ENCODE data around the gene LMBRD2. TPM values are rescaled to one million over a fixed set of nuclear protein-coding genes. Genes with fewer than 3 reads are reported as not detected.

LMBRD2 gene
- total RNA-seq, 1 donor from 2014 or later, result 6.4 TPM

DNA sequence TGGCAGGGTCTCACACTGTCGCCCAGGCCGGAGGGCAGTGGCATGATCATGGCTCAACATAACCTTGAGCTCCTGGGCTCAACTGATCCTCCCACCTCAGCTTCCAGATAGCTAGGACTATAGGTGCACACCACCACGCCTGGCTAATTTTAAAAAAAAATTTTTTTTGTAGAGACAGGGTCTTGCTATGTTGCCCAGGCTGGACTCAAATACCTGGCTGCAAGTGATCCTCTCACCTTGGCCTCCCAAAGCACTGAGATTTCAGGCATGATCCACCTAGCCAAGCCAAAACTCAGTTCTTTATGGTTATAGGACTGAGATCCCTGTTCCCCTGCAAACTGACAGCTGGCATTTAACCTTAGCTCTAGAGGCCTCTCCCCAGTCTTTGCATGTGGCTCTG lies 5.3 kb downstream of the LMBRD2 start:
- Mint-ChIP-seq H3K9me3 (ENCODE audit: unreplicated experiment) (no peaks in the 10 kb centered on the region), H3K27me3 (ENCODE audit: low read depth, unreplicated experiment) (no peaks in the 10 kb centered on the region), H3K36me3 (ENCODE audit: low read depth, unreplicated experiment) (no peaks in the 10 kb centered on the region), H3K27ac (ENCODE audit: unreplicated experiment) (no peak overlapping the region), H3K4me3 (ENCODE audit: unreplicated experiment) (no peak overlapping the region), H3K4me1 (ENCODE audit: low read depth, unreplicated experiment) (peaks cover 4% of the 10 kb centered on the region)
- no peak for DNase-seq (ENCODE audit: low read depth)
- H3K9ac ChIP-seq (ENCODE audit: low read length), result no peak overlapping the region
- no peaks in the 10 kb centered on the region for H3K9me3 ChIP-seq (ENCODE audit: insufficient read depth, low read depth, low read length)
- H3K4me2 ChIP-seq (ENCODE audit: low read length), result no peak overlapping the region
- H4K20me1 ChIP-seq (ENCODE audit: insufficient read depth, low read length), result no peaks in the 10 kb centered on the region
- H3K36me3 ChIP-seq (ENCODE audit: insufficient read depth, low read length), result peaks cover 2% of the 10 kb centered on the region
- peaks cover 5% of the 10 kb centered on the region for H3K4me1 ChIP-seq (ENCODE audit: insufficient read depth, low read length)
- no peak overlapping the region for H3K27ac ChIP-seq (ENCODE audit: low read depth, low read length)
- H3K27me3 ChIP-seq (ENCODE audit: insufficient read depth, low read length), result no peaks in the 10 kb centered on the region
- TF ChIP-seq EZH2 (IDR thresholded peaks at IDR 0.05; ENCODE audit: insufficient read depth, low read length), result no peak
- no peak for TF ChIP-seq CTCF (IDR thresholded peaks at IDR 0.05; ENCODE audit: insufficient read depth, low read depth, low read length)
- no peak for FAIRE-seq
- H3K79me2 ChIP-seq (ENCODE audit: insufficient read depth, low read length), result peaks cover 8% of the 10 kb centered on the region
- H2AFZ ChIP-seq (ENCODE audit: low read depth, low read length), result no peak overlapping the region
- H3K4me3 ChIP-seq (ENCODE audit: insufficient read depth, low read depth, low read length), result no peak overlapping the region

DNA sequence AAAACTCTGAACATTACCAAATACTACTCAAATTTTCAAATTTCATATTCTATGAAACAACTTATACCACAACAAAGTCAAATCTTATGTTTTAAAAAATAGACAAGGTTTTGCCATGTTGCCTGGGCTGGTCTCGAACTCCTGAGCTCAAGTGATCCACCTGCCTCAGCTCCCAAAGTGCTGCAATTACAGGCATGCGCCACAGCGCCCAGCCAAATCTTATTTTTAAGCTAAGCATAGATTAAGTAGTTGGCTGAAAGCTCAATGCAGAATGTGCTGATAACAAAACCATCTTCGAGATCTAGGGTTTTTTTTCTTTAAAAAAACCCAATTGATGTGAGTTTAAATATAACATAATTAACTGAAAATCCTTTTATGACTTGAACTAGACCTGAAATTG lies 6.4 kb downstream of the LMBRD2 start:
- FAIRE-seq, result no peak
- no peaks in the 10 kb centered on the region for H3K4me1 Mint-ChIP-seq (ENCODE audit: low read depth, unreplicated experiment)

More for the DNA sequence above, 6.4 kb downstream of the LMBRD2 start:
- DNase-seq (ENCODE audit: low read depth), result no peak
- H3K4me1 ChIP-seq (ENCODE audit: insufficient read depth, low read length), result no peaks in the 10 kb centered on the region
- no peaks in the 10 kb centered on the region for H3K9me3 Mint-ChIP-seq (ENCODE audit: unreplicated experiment)
- H3K36me3 Mint-ChIP-seq (ENCODE audit: low read depth, unreplicated experiment), result peaks cover 3% of the 10 kb centered on the region
- no peak overlapping the region for H3K27ac ChIP-seq (ENCODE audit: low read depth, low read length)
- H3K79me2 ChIP-seq (ENCODE audit: insufficient read depth, low read length), result peaks cover 2% of the 10 kb centered on the region
- H3K27ac Mint-ChIP-seq (ENCODE audit: unreplicated experiment), result no peak overlapping the region
- no peak overlapping the region for H2AFZ ChIP-seq (ENCODE audit: low read depth, low read length)
- H4K20me1 ChIP-seq (ENCODE audit: insufficient read depth, low read length), result no peaks in the 10 kb centered on the region
- H3K27me3 Mint-ChIP-seq (ENCODE audit: low read depth, unreplicated experiment), result no peaks in the 10 kb centered on the region
- H3K9ac ChIP-seq (ENCODE audit: low read length), result no peak overlapping the region
- H3K4me3 ChIP-seq (ENCODE audit: insufficient read depth, low read depth, low read length), result no peak overlapping the region
- no peaks in the 10 kb centered on the region for H3K9me3 ChIP-seq (ENCODE audit: insufficient read depth, low read depth, low read length)
- TF ChIP-seq EZH2 (IDR thresholded peaks at IDR 0.05; ENCODE audit: insufficient read depth, low read length) (no peak), CTCF (IDR thresholded peaks at IDR 0.05; ENCODE audit: insufficient read depth, low read depth, low read length) (no peak)
- H3K4me3 Mint-ChIP-seq (ENCODE audit: unreplicated experiment), result no peak overlapping the region
- no peaks in the 10 kb centered on the region for H3K27me3 ChIP-seq (ENCODE audit: insufficient read depth, low read length)
- H3K4me2 ChIP-seq (ENCODE audit: low read length), result no peak overlapping the region
- peaks cover 2% of the 10 kb centered on the region for H3K36me3 ChIP-seq (ENCODE audit: insufficient read depth, low read length)
